Measurements from ENCODE around the gene OR2D2.

Gene OR2D2

GRCh38 chr11:6920702-6921101 is 28.4 kb upstream of the OR2D2 start, which contains the start of gene OR2D3:
Gene OR2D3 (plus strand): TSS chr11:6921002. CDS start chr11:6921002, 0 bp downstream.
- H3K9me3 ChIP-seq (ENCODE audit: control insufficient read depth, insufficient read depth, low read length): no peaks in the 10 kb centered on the region
- no peaks in the 10 kb centered on the region for H3K27me3 ChIP-seq (ENCODE audit: control insufficient read depth, low read length)
- H3K36me3 ChIP-seq (ENCODE audit: control insufficient read depth, low read length): no peaks in the 10 kb centered on the region
- no peaks in the 10 kb centered on the region for H3K79me2 ChIP-seq (ENCODE audit: control insufficient read depth, low read length)
- TF ChIP-seq CTCF (IDR thresholded peaks at IDR 0.05; ENCODE audit: low read depth, low read length, poor library complexity, severe bottlenecking) (no peak), EZH2phosphoT487 (IDR thresholded peaks at IDR 0.05; ENCODE audit: borderline replicate concordance, low read length) (no peak)
- peaks cover 5% of the 10 kb centered on the region; the same call in 1 of the 2 replicates for H3F3A ChIP-seq (ENCODE audit: control insufficient read depth, insufficient read depth)
- no peaks in the 10 kb centered on the region for H3K9me2 ChIP-seq (replicated peaks; ENCODE audit: control insufficient read depth, low read length)
- no peak within 1 kb of the TSS for H3K4me3 ChIP-seq (ENCODE audit: low read length)
- no peak within 1 kb of the TSS for H3K4me2 ChIP-seq (ENCODE audit: low read length)
- no peaks in the 10 kb centered on the region for H4K20me1 ChIP-seq (ENCODE audit: control insufficient read depth, insufficient read depth, low read depth, low read length)
- peaks cover 2% of the 10 kb centered on the region for H3K4me1 ChIP-seq (ENCODE audit: control insufficient read depth, low read length)
- no peak within 1 kb of the TSS for H3K27ac ChIP-seq (ENCODE audit: low read depth, low read length)

- H4K20me1 ChIP-seq (ENCODE audit: control insufficient read depth, insufficient read depth, low read depth, low read length): no peaks in the 10 kb centered on the region
- no peaks in the 10 kb centered on the region for H3F3A ChIP-seq (ENCODE audit: control insufficient read depth, insufficient read depth)
- no peaks in the 10 kb centered on the region for H3K79me2 ChIP-seq (ENCODE audit: control insufficient read depth, low read length)
- H3K36me3 ChIP-seq (ENCODE audit: control insufficient read depth, low read length): no peaks in the 10 kb centered on the region
- no peaks in the 10 kb centered on the region for H3K27me3 ChIP-seq (ENCODE audit: control insufficient read depth, low read length)
- no peak overlapping the region for H3K4me3 ChIP-seq (ENCODE audit: low read length)
- H3K4me1 ChIP-seq (ENCODE audit: control insufficient read depth, low read length): no peaks in the 10 kb centered on the region
- H3K9me2 ChIP-seq (replicated peaks; ENCODE audit: control insufficient read depth, low read length): no peaks in the 10 kb centered on the region
- no peak for TF ChIP-seq EZH2phosphoT487 (IDR thresholded peaks at IDR 0.05; ENCODE audit: borderline replicate concordance, low read length)
- TF ChIP-seq CTCF (IDR thresholded peaks at IDR 0.05; ENCODE audit: low read depth, low read length, poor library complexity, severe bottlenecking): no peak
- no peak overlapping the region for H3K27ac ChIP-seq (ENCODE audit: low read depth, low read length)
- H3K9me3 ChIP-seq (ENCODE audit: control insufficient read depth, insufficient read depth, low read length): no peaks in the 10 kb centered on the region
- H3K4me2 ChIP-seq (ENCODE audit: low read length): no peak overlapping the region
These were observed 27.4 kb upstream of the OR2D2 start for GRCh38 chr11:6919698-6920097.

- no peaks in the 10 kb centered on the region for H3K9me2 ChIP-seq (replicated peaks; ENCODE audit: control insufficient read depth, low read length)
- H3K4me3 ChIP-seq (ENCODE audit: low read length): no peak overlapping the region
- no peaks in the 10 kb centered on the region for H3K79me2 ChIP-seq (ENCODE audit: control insufficient read depth, low read length)
- H4K20me1 ChIP-seq (ENCODE audit: control insufficient read depth, insufficient read depth, low read depth, low read length): no peaks in the 10 kb centered on the region
- TF ChIP-seq EZH2phosphoT487 (IDR thresholded peaks at IDR 0.05; ENCODE audit: borderline replicate concordance, low read length): no peak
- no peak for TF ChIP-seq CTCF (IDR thresholded peaks at IDR 0.05; ENCODE audit: low read depth, low read length, poor library complexity, severe bottlenecking)
- no peaks in the 10 kb centered on the region for H3K4me1 ChIP-seq (ENCODE audit: control insufficient read depth, low read length)
- no peaks in the 10 kb centered on the region for H3K27me3 ChIP-seq (ENCODE audit: control insufficient read depth, low read length)
- no peaks in the 10 kb centered on the region for H3K36me3 ChIP-seq (ENCODE audit: control insufficient read depth, low read length)
- no peaks in the 10 kb centered on the region for H3K9me3 ChIP-seq (ENCODE audit: control insufficient read depth, insufficient read depth, low read length)
- no peaks in the 10 kb centered on the region for H3F3A ChIP-seq (ENCODE audit: control insufficient read depth, insufficient read depth)
- no peak overlapping the region for H3K4me2 ChIP-seq (ENCODE audit: low read length)
- no peak overlapping the region for H3K27ac ChIP-seq (ENCODE audit: low read depth, low read length)
These were observed 19.6 kb upstream of the OR2D2 start for GRCh38 chr11:6911948-6912347.
